ENCODE measurements around the gene MAG.

Gene MAG

DNA sequence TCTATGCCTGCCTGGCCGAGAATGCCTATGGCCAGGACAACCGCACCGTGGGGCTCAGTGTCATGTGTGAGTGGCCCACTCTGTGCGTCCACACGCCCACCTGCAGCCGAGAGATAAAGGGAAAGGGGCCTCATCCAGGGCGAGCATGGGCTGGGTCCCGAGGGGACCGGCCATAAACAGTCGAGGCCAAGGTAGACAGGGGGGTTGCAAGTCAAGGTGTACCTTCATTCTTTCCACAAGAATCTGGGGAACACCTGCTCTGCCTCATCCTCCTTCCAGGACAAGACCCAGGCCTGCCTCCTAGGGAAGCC lies 8.3 kb downstream of the MAG start:
- DNase-seq: no peak

DNA sequence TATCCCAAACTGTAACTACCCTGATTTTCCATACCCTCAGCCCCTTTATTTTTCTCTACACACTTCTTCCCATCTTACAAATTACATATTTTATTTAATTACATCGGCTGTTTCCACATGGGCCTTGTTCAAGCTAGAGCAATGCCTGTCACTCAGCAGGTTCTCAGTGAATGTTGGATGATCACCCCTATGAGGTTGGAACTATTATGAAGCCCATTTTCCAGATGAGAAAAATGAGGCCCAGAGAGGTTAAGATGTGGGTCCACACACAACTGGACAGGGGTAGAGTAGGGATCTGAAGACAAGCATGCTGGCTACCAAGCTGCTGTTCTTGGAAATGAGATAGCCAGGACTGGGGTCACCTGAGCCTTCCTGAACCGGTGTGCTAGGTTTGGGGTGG lies 10.0 kb downstream of the MAG start:
- DNase-seq: no peak

- DNase-seq: no peak
These were observed 10.5 kb downstream of the MAG start for GRCh38 chr19:35302446-35302845.

DNA sequence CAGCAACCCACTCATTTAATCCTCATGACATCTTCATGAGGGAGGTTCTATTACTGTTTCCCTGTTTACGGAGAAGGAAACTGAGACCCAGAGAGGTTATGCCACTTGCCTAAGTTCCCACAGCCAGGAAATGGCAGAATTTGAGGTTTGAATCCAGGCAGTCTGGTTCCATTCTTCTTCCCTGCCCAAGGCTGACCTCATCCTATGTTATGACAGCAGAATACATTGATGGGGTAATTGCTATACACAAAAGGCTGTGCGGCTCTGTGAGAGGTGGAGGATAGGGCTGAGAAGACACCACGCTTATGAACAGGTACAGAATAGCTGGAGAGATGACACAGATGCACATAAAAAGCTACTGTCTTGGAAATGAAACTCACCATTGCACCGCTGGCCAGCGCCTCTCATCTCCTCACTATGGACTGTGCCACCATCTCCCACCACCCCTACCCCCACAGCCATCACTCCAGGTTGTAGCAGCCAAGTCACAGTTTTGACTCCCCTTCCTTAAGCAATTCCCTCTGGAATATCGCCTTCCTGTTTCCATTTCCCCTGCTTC lies 11.5 kb downstream of the MAG start:
- no peak for DNase-seq

DNA sequence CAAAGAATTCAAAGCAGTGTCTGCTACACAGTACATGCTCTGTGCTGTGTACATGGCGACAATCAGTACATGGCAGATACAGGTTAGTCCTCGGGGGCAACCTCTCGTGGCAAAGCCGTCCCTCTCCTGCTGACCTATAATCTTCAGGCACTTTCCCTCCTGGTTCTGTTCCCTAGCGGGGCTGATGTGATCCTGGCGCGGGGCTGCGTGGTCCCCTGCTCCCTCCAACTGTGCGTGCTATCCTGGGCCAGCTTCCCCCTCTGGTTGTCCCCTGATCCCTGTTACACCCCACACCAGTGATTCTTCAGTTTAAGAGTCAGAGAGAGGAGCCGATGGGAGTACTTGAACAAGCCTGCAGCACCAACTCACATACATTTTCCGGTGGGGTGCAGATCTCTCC lies 12.1 kb downstream of the MAG start:
- no peak for DNase-seq

DNA sequence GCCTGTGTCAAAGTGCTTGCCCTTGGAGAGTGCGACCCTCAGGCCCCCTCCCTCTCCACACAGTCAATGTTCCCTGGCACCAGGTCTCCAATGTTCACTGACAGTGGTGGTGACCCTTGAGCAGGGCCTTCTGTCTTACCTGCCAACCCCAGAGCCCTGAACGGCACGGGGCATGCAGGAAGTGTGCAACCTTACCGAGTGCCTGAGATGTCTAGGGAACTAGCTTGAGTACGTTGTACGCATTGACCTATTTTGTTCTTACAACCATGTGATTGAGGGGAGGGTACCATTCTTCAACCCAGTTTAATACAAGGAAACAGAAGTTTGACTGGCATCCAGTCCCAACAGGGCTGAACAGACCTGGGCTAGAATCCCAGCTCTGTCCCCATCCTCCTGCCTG lies 13.2 kb downstream of the MAG start:
- no peak for DNase-seq

DNA sequence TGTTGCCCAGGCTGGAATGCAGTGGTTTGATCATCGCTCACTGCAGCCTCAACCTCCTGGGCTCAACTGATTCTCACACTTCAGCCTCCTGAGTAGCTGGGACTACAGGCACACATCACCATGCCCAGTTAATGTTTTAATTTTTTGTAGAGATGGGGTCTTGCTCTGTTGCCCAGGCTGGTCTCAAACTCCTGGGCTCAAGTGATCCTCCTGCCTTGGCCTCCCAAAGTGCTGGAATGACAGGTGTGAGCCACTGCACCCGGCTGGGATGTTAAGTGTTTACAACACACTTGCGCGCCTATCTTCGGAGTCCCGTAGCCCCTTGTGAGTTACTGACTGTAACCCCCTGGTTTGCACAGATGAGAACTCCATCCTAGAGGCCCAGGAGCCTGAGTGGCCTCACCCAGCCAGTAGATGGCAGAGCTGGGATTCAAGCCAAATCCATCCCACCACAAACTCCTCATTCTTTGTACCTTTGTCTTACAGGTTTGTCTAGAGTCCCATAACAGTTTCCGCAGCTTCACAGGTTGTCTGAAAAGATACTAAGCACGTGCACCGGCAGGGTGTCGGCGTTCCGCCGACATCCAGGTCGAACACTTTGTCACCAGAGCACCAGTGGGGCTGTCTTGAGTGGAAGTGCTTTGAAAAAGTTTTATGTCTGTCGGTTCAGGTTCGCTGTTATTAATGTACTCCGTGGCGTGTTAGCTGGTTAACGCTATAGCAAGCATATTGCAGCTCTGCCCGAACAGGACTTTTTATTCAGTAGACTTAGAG lies 14.7 kb downstream of the MAG start:
- peak; percentile 15 for DNase-seq

DNA sequence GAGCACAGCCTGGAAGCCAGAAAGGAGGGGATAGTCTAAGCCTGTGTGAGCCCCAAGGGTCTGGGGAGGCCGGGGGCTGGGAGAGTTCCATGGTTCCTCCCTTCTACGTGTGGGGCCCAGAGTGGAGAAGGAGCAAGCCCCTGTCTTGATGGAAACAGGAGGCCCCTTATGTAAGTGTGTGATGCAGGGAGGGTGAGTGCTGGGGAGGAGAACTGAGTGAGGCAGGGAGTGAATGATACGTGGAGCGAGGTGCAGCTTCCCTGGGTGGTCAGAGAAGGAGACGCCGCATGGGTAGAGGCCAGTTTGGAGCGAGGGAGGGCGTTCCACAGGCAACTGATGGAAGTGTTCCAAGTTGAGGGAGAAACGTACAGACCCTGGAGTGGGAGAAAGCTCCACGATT lies 16.0 kb downstream of the MAG start:
- no peak for DNase-seq

DNA sequence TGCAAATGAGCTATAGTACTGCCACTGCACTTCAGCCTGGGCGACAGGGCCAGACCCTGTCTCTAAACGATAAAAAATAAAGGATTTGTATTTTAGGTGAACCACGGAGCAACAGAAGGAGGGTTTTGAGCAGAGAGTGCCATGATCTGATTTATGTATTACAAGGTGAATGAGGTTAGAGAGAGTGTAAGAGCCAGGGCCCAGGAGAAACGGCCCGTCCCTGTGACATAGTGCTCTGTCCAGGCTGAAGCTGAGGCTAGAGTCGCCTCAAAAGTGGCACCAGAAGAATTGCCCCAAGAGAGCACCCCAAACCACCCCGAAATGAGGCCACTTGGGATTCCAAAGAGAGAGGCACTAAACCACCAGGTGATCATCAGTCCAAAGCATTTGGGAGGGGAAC lies 16.9 kb downstream of the MAG start:
- no peak for DNase-seq

DNA sequence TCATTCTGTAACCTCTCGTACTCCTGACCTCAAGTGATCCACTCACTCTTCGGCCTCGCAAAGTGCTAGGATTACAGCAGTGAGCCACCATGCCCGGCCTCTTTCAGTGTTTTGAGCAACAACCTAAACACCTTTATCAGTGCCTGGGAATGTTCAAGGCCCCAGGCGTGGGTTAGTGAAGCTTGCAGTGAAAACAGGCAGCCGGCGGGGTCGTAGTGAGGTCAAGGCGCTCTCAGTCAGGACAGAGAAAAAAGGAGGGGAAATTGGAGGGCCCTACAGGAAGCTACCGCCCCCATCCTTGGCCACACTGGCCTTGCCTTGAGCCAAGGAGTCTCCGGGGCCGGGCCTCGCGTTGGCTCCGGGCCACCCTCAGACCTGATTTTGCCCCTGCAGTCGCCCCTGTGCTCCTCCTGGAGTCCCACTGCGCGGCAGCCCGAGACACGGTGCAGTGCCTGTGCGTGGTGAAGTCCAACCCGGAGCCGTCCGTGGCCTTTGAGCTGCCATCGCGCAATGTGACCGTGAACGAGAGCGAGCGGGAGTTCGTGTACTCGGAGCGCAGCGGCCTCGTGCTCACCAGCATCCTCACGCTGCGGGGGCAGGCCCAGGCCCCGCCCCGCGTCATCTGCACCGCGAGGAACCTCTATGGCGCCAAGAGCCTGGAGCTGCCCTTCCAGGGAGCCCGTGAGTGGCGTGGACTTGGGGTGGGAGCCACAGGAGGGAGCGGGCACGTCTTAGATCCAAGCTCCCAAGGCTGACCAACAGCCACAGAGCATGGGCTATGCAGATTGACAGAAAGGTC lies 17.7 kb downstream of the MAG start:
- DNase-seq: no peak

DNA sequence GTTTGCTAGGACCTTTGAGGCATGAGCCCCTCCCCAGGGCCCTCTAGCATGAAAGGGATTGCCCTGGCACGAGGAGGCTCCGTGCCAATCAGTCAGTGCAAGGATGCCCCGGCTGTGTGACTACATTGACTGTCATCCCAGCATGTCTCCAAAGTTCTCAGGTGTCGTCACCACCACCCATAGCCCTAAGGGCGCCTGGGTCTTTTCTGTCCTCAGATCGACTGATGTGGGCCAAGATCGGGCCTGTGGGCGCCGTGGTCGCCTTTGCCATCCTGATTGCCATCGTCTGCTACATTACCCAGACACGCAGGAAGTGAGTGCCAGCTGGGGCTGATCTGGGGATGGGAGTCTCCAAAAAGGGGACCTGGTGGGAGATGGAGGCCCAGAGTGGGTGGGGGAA lies 18.4 kb downstream of the MAG start:
- DNase-seq: no peak

- no peak for DNase-seq
These were observed 19.0 kb downstream of the MAG start for GRCh38 chr19:35310811-35311465.

DNA sequence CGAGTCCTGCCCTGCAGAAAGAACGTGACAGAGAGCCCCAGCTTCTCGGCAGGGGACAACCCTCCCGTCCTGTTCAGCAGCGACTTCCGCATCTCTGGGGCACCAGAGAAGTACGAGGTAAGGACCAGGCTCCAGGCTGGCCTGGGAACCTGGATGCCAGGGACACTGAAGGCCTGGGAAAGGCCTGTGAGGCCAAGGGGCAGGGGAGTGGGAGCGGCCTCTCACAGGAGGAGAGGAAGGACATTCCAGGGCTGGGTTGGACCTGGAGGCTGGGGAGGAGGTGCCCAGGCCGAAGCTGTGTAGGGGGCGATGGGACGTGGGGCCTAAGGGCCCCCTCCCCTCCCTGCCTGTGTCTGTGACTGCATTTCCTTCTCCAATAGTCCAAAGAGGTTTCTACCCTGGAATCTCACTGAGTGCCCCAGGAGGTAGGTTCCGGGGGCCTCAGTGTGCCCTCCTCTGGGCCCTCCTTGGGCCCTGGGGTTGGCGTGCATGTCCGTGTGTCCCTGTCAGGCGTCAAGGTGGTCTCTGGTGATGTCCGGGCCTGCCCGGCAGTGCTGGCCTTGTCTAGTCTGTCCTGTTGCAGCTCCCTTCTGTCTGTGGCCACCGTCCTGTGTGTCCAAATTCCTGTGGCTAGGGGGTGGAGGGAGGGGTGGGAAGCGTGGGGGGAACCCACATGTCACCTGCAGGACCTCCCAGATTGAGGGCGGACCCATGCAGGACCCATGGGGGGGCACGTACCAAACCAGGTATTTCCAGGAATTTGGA lies 20.1 kb downstream of the MAG start:
- no peak for DNase-seq

DNA sequence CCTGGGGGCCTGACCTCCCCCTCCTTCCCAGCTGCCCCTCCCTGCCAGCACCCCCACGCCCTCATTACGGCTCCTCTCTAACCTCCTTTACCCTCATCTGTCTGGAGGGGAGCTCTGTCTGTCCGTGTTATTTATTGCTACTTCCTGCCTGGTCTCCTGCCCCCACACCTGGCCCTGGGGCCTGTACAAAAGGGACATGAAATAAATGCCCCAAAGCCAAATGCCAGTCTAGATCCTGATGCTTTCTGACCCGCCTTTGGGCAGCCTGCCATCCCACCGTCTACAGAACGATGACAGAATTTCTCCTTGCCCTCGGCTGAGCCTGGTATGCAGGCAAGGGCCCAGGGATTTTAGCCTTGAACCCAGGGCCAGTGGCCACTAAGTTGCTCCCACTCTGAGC lies 21.6 kb downstream of the MAG start:
- DNase-seq: no peak

GRCh38 chr19:35314031-35314430 lies 22.1 kb downstream of the MAG start:
- DNase-seq: no peak

- DNase-seq: no peak
These were observed 23.0 kb downstream of the MAG start for GRCh38 chr19:35314858-35315470.

DNA sequence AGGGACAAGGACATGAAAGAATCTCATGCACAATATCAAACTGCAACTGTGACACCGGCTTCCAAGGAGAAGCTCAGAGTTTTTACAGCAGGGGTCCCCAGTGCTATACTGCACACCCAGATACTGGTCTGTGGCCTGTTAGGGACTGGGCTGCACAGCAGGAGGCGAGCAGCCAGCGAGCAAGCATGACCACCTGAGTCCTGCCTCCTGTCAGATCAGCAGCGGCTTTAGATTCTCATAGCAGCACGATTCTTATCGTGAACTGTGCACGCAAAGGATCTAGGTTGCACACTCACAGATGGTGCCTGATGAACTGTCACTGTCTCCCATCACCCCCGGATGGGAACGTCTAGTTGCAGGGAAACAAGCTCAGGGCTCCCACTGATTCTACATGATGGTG lies 23.9 kb downstream of the MAG start:
- DNase-seq: no peak

GRCh38 chr19:35316560-35316959 lies 24.6 kb downstream of the MAG start:
- DNase-seq: no peak

DNA sequence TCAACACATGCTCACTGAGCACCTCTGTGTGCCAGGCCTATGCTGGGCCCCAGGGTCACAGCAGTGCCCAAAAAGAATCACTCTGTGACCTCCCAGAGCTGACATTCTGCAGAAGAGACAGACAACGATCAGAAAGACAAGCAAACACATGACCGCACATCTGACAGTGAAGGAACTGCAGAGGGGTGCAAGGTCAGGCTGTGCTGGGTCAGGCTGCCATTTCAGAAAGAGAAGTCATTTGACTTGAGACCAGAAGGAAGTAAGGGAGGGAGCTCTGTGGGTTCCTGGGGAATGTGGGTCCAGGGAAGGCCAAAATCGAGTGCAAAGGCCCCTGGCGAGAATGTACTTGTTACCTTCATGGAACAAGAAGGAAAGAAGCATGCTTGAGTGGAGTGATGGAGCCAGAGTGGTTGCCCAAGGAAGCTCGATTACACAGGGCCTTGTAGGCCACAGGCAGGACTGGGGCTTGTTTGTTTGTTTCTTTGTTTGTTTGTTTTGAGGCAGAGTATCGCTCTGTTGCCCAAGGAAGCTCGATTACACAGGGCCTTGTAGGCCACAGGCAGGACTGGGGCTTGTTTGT lies 25.6 kb downstream of the MAG start:
- DNase-seq: no peak

DNA sequence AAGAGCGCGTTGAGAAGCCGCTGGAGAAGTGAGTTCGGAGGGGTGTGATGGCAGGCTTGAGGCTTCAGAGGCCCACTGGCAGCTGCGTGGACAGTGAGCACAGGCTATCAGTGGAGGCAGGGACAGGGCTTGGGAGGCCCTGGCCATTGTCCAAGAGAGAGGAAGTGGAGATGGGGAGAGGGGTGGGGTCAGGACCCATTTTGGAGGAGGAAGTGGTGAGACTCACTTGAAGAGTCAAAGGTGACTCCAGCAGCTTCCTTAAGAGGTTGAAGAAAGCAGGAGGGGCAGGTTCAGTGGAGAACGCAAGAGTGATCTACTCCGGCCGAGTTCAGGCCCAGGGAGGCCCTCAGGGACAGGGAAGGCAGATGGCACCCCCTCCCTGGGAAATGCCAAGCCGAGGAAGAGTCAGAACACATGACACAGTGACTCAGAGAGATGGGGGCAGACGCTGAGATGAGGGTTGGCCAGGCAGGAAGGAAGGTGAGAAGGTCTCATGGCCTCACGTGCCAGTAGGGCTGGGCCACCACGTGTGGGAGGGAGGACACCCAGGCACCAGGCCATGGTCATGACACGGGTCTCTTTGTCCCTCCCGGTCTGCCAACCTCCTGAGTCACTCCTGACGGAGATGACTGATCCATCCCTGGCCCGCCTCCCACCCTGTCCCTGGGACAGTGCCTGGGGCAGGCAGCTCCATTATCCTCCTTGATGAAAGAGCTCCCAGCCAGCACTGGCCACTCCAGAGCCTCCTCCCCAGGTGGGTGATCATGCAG lies 26.9 kb downstream of the MAG start:
- DNase-seq: no peak

GRCh38 chr19:35320065-35320713 lies 28.2 kb downstream of the MAG start:
- no peak for DNase-seq

Measured in NCI-H526 treated with DMSO at 0.1 percent for 48 hours (cell line).